Natural killer cell (primary cell): ENCODE measurements around the gene ZNF175. TPM values are rescaled to one million over a fixed set of nuclear protein-coding genes. Genes with fewer than 3 reads are reported as not detected.

Experiments used
- ATAC-seq, 3 donors: fragments of 150-1000 bp in 2 of 3; fragments of 200-7000 bp in 1 of 3; cut with Tn5 transposase; 1 replicate in 1 of 3; 2 replicates in 2 of 3; pipeline ENCODE4 v1.10.0; 2021; ENCODE audit warnings: mild to moderate bottlenecking in 2 of 3, moderate library complexity in 2 of 3
- DNase-seq, 2 donors: peaks; one replicate each; pipeline versions ENCODE4 v3.0.0 to v3.0.0-alpha.2; 2013 to 2021; ENCODE audit warnings: mixed read lengths in 1 of 2
- H3K27ac ChIP-seq: one replicate; pipeline ENCODE4 v1.5.1; 2013; ENCODE audit warnings: mild to moderate bottlenecking, low read length
- H3K27me3 ChIP-seq: one replicate; pipeline ENCODE4 v1.6.1; 2013; ENCODE audit warnings: low read length; ENCODE audit not compliant: control insufficient read depth, insufficient read depth
- H3K36me3 ChIP-seq: one replicate; pipeline ENCODE4 v1.6.1; 2013; ENCODE audit warnings: low read length; ENCODE audit not compliant: control insufficient read depth, insufficient read depth
- H3K4me1 ChIP-seq: one replicate; pipeline ENCODE4 v1.6.1; 2013; ENCODE audit warnings: low read length; ENCODE audit not compliant: control insufficient read depth, insufficient read depth
- H3K4me3 ChIP-seq: one replicate; pipeline ENCODE4 v1.5.1; 2013; ENCODE audit warnings: low read length
- H3K9me3 ChIP-seq: one replicate; pipeline ENCODE4 v1.6.1; 2013; ENCODE audit warnings: low read length; ENCODE audit not compliant: control insufficient read depth, insufficient read depth
- H3K27ac Mint-ChIP-seq, 2 donors: one replicate each; pipeline ENCODE4 v1.8.0; 2022; ENCODE audit warnings: mild to moderate bottlenecking in 2 of 2, mixed read lengths in 2 of 2, moderate library complexity in 1 of 2
- H3K27me3 Mint-ChIP-seq, 2 donors: one replicate each; pipeline ENCODE4 v1.8.0; 2022; ENCODE audit warnings: low read depth in 2 of 2, mixed read lengths in 2 of 2
- H3K36me3 Mint-ChIP-seq: one replicate; pipeline ENCODE4 v1.8.0; 2022; ENCODE audit warnings: mixed read lengths
- H3K4me1 Mint-ChIP-seq, 2 donors: one replicate each; pipeline ENCODE4 v1.8.0; 2022; ENCODE audit warnings: mixed read lengths in 2 of 2
- H3K4me3 Mint-ChIP-seq: one replicate; pipeline ENCODE4 v1.8.0; 2022; ENCODE audit warnings: mild to moderate bottlenecking, moderate library complexity, mixed read lengths
- H3K9me3 Mint-ChIP-seq, 2 donors: one replicate each; pipeline ENCODE4 v1.8.0; 2022; ENCODE audit warnings: mixed read lengths in 2 of 2
- CTCF ChIP-seq: fragments of 200-600 bp; IDR thresholded peaks from one replicate; pipeline ENCODE4 v1.8.0; 2022; ENCODE audit warnings: antibody characterized with exemption
- WGBS: methylation state at CpG from one replicate; pipeline ENCODE4 v1.1.7; 2013; ENCODE audit warnings: missing lambda C conversion rate; ENCODE audit not compliant: insufficient coverage; 5-methylcytosine and 5-hydroxymethylcytosine counted together
- intact Hi-C: fragments of 100-400 bp; cut with micrococcal nuclease; formaldehyde crosslinking; loops from one replicate; pipeline ENCODE4 v1.14.2; 2022
- total RNA-seq, 4 donors: library from RNA; stranded (reverse); fragments of 120-200 nt in 1 of 4; gene quantifications; one replicate each; pipeline versions ENCODE4 v1.2.3 to v1.2.4, GENCODE V29; 2013 to 2022

Gene ZNF175
- total RNA-seq, 3 donors from 2014 or later (not counting 1 experiment from before 2014, with no cell fraction given) = 3.4 to 4.8 (median 4.0) TPM

- H3K36me3 Mint-ChIP-seq = no peaks in the 10 kb centered on the region
- H3K27ac Mint-ChIP-seq = no peak overlapping the region
- Histone ChIP-seq H3K36me3 (peaks cover 20% of the 10 kb centered on the region), H3K4me1 (peaks cover 3% of the 10 kb centered on the region), H3K9me3 (no peaks in the 10 kb centered on the region), H3K27me3 (no peaks in the 10 kb centered on the region), H3K4me3 (no peak overlapping the region), H3K27ac (no peak overlapping the region)
- intact Hi-C loops = no loop called here
- 86% methylated on average over 4 of the region's 6 CpGs for WGBS
- ATAC-seq = no peak
- H3K27me3 Mint-ChIP-seq = no peaks in the 10 kb centered on the region
- H3K4me1 Mint-ChIP-seq = peaks cover 7 to 13% of the 10 kb centered on the region in 2 donors
- H3K9me3 Mint-ChIP-seq = no peaks in the 10 kb centered on the region
- no peak overlapping the region for H3K4me3 Mint-ChIP-seq
- no peak for DNase-seq
- no peak for TF ChIP-seq CTCF
Observed at GRCh38 chr19:51576850-51577249, 5.8 kb downstream of the ZNF175 start.

- Histone ChIP-seq H3K27ac (no peak overlapping the region), H3K4me1 (no peaks in the 10 kb centered on the region), H3K27me3 (no peaks in the 10 kb centered on the region), H3K36me3 (peaks cover 42% of the 10 kb centered on the region), H3K9me3 (peaks cover 15% of the 10 kb centered on the region), H3K4me3 (no peak overlapping the region)
- Mint-ChIP-seq H3K4me1 (no peaks in the 10 kb centered on the region), H3K9me3 (peaks cover 0 to 4% of the 10 kb centered on the region in 2 donors), H3K36me3 (peaks cover 58% of the 10 kb centered on the region), H3K27me3 (no peaks in the 10 kb centered on the region), H3K27ac (no peak overlapping the region), H3K4me3 (no peak overlapping the region)
- intact Hi-C loops = no loop called here
- no peak for TF ChIP-seq CTCF
- WGBS = no CpG with 5 or more reads among the region's 1 CpG
- ATAC-seq (peak in 1 of 3 donors; percentile 63), DNase-seq (no peak)
Observed at GRCh38 chr19:51586103-51586728, 15.1 kb downstream of the ZNF175 start.

GRCh38 chr19:51586799-51587198 is 15.7 kb downstream of the ZNF175 start:
- H3K4me3 ChIP-seq = no peak overlapping the region
- peaks cover 15% of the 10 kb centered on the region for H3K9me3 ChIP-seq
- no peaks in the 10 kb centered on the region for H3K4me1 Mint-ChIP-seq
- WGBS = 98% methylated on average over 4 of the region's 4 CpGs
- no peaks in the 10 kb centered on the region for H3K4me1 ChIP-seq
- H3K4me3 Mint-ChIP-seq = no peak overlapping the region
- no peak overlapping the region for H3K27ac Mint-ChIP-seq
- H3K27me3 Mint-ChIP-seq = no peaks in the 10 kb centered on the region
- H3K36me3 ChIP-seq = peaks cover 36% of the 10 kb centered on the region
- H3K9me3 Mint-ChIP-seq = peaks cover 0 to 4% of the 10 kb centered on the region in 2 donors
- intact Hi-C loops = no loop called here
- H3K27ac ChIP-seq = no peak overlapping the region
- TF ChIP-seq CTCF = no peak
- ATAC-seq = no peak
- no peaks in the 10 kb centered on the region for H3K27me3 ChIP-seq
- DNase-seq = no peak
- peaks cover 58% of the 10 kb centered on the region for H3K36me3 Mint-ChIP-seq
